Mucosa of descending colon (tissue), 3 donors: ENCODE results near the gene ALPK3. TPM values are rescaled to one million over a fixed set of nuclear protein-coding genes. Genes with fewer than 3 reads are reported as not detected.

Experiments
- ATAC-seq: fragments of 200-7000 bp; cut with Tn5 transposase; one replicate; pipeline ENCODE4 v1.9.1; 2020; ENCODE audit warnings: mild to moderate bottlenecking, moderate library complexity
- DNase-seq, 3 donors: peaks; one replicate each; pipeline ENCODE4 v3.0.0-alpha.2; 2020
- H3K36me3 ChIP-seq: fragments of 200-600 bp; one replicate; pipeline ENCODE4 v1.8.0; 2021; ENCODE audit warnings: low read depth, mild to moderate bottlenecking
- H3K4me1 ChIP-seq: fragments of 200-600 bp; one replicate; pipeline ENCODE4 v1.8.0; 2021; ENCODE audit warnings: low read depth, mild to moderate bottlenecking
- H3K4me3 ChIP-seq: fragments of 200-600 bp; one replicate; pipeline ENCODE4 v1.8.0; 2021; ENCODE audit warnings: mild to moderate bottlenecking
- H3K9me3 ChIP-seq: fragments of 200-600 bp; one replicate; pipeline ENCODE4 v1.8.0; 2021; ENCODE audit warnings: mild to moderate bottlenecking
- CTCF ChIP-seq: fragments of 200-600 bp; IDR thresholded peaks from one replicate; pipeline ENCODE4 v1.8.0; 2022; ENCODE audit warnings: antibody characterized with exemption, mild to moderate bottlenecking
- intact Hi-C, 2 donors: fragments of 100-400 bp; cut with DNase I in 1 of 2; cut with micrococcal nuclease in 1 of 2; formaldehyde crosslinking; loops; one replicate each; pipeline versions ENCODE4 v1.11.0 to v1.11.1; 2022; cut with DNase I, micrococcal nuclease
- total RNA-seq, 3 donors: library from RNA; stranded (reverse); fragmentation: NEBNext Ultra II Directional in 2 of 3; extraction: Animal tissue kit (Norgen Biotek cat#: 25700) in 2 of 3; gene quantifications; one replicate each; pipeline versions ENCODE4 v1.2.1 to v1.2.4, GENCODE V29; 2021 to 2023
- donor health status: DM: no; HTN: no; CAD: no; lungs with moderate emphysema.
- donor health status: DM: no; HTN: no; CAD: no.
- donor health status: DM: no; HTN: yes; CAD: no.

Gene ALPK3
- total RNA-seq, 3 donors from 2014 or later = 1.3 to 15.3 (median 1.9) TPM

GRCh38 chr15:84880007-84880406, 62.9 kb downstream of the ALPK3 start:
- DNase-seq (no peak), ATAC-seq (no peak)
- H3K4me1 ChIP-seq = no peaks in the 10 kb centered on the region
- intact Hi-C loops = no loop called here
- no peaks in the 10 kb centered on the region for H3K9me3 ChIP-seq
- H3K36me3 ChIP-seq = no peaks in the 10 kb centered on the region
- no peak overlapping the region for H3K4me3 ChIP-seq
- TF ChIP-seq CTCF = no peak

GRCh38 chr15:84880822-84881519, 63.8 kb downstream of the ALPK3 start:
- Histone ChIP-seq H3K36me3 (no peaks in the 10 kb centered on the region), H3K4me3 (no peak overlapping the region), H3K9me3 (no peaks in the 10 kb centered on the region), H3K4me1 (no peaks in the 10 kb centered on the region)
- ATAC-seq (no peak), DNase-seq (no peak)
- intact Hi-C loops = no loop called here
- TF ChIP-seq CTCF = no peak

GRCh38 chr15:84881520-84881830, 64.3 kb downstream of the ALPK3 start:
- Histone ChIP-seq H3K4me3 (no peak overlapping the region), H3K9me3 (no peaks in the 10 kb centered on the region), H3K4me1 (no peaks in the 10 kb centered on the region), H3K36me3 (no peaks in the 10 kb centered on the region)
- intact Hi-C loops = no loop called here
- ATAC-seq (no peak), DNase-seq (no peak)
- no peak for TF ChIP-seq CTCF

GRCh38 chr15:84883466-84883865, 66.3 kb downstream of the ALPK3 start:
- Histone ChIP-seq H3K4me3 (no peak overlapping the region), H3K36me3 (no peaks in the 10 kb centered on the region), H3K9me3 (no peaks in the 10 kb centered on the region), H3K4me1 (no peaks in the 10 kb centered on the region)
- intact Hi-C loops = no loop called here
- ATAC-seq (no peak), DNase-seq (no peak)
- TF ChIP-seq CTCF = no peak

GRCh38 chr15:84883916-84884781, 67.0 kb downstream of the ALPK3 start, which contains the start of gene SLC28A1:
Gene SLC28A1 (plus strand): TSS chr15:84884662. CDS start chr15:84887761, 3,099 bp downstream.
- DNase-seq (peak in 1 of 3 donors; percentile 13), ATAC-seq (peak; percentile 28)
- TF ChIP-seq CTCF = no peak
- H3K36me3 ChIP-seq = no peaks in the 10 kb centered on the region
- H3K4me1 ChIP-seq = no peaks in the 10 kb centered on the region
- no peak within 1 kb of the TSS for H3K4me3 ChIP-seq
- intact Hi-C loops = no loop called here
- no peaks in the 10 kb centered on the region for H3K9me3 ChIP-seq
